Right lobe of liver (tissue), 6 donors: ENCODE measurements around the gene SWI5. TPM values are rescaled to one million over a fixed set of nuclear protein-coding genes. Genes with fewer than 3 reads are reported as not detected.

Source experiments
- ATAC-seq, 4 donors: fragments of 200-7000 bp; cut with Tn5 transposase; one replicate each; pipeline ENCODE4 v1.9.1; 2020; ENCODE audit warnings: mild to moderate bottlenecking in 4 of 4, moderate library complexity in 4 of 4
- DNase-seq, 3 donors: peaks; one replicate each; pipeline ENCODE4 v3.0.0-alpha.2; 2020
- H3K27ac ChIP-seq, 3 donors: fragments of 200-600 bp; one replicate each; pipeline ENCODE4 v1.8.0; 2022
- H3K27me3 ChIP-seq, 2 donors: fragments of 200-600 bp; one replicate each; pipeline ENCODE4 v1.8.0; 2022
- H3K36me3 ChIP-seq, 4 donors: fragments of 200-600 bp; sonication (generic) in 1 of 4; one replicate each; pipeline versions ENCODE4 v1.5.1 to v1.8.0; 2017 to 2022; ENCODE audit warnings: control low read depth in 1 of 4
- H3K4me1 ChIP-seq, 4 donors: fragments of 200-600 bp; sonication (generic) in 1 of 4; one replicate each; pipeline versions ENCODE4 v1.5.1 to v1.8.0; 2017 to 2022; ENCODE audit warnings: control low read depth in 1 of 4
- H3K4me3 ChIP-seq, 3 donors: fragments of 200-600 bp; one replicate each; pipeline ENCODE4 v1.8.0; 2022
- H3K9me3 ChIP-seq, 4 donors: fragments of 200-600 bp; sonication (generic) in 1 of 4; one replicate each; pipeline versions ENCODE4 v1.5.1 to v1.8.0; 2017 to 2022; ENCODE audit warnings: control low read depth in 1 of 4
- POLR2A ChIP-seq: fragments of 450-650 bp; IDR thresholded peaks from one replicate; pipeline ENCODE4 v1.6.1; 2017; ENCODE audit warnings: antibody characterized with exemption, mild to moderate bottlenecking
- WGBS: methylation state at CpG from one replicate; pipeline ENCODE4 v1.1.6; 2018; ENCODE audit warnings: low coverage, low lambda C conversion rate; ENCODE audit not compliant: insufficient coverage; ENCODE audit errors: missing lambda C conversion rate; 5-methylcytosine and 5-hydroxymethylcytosine counted together
- intact Hi-C, 2 donors: fragments of 100-400 bp; cut with DNase I; formaldehyde crosslinking; loops; one replicate each; pipeline versions ENCODE4 v1.11.2 to v1.14.1; 2022
- total RNA-seq, 6 experiments: library from RNA; depleted of rRNA in 2 of 6; stranded (reverse); fragments of >200 nt in 2 of 6; fragmentation: NEBNext Ultra II Directional in 3 of 6; extraction: Animal tissue kit (Norgen Biotek cat#: 25700) in 3 of 6; gene quantifications; one replicate each; pipeline versions ENCODE4 v1.1.0 to v1.2.4, GENCODE V29; 2016 to 2023
- TF ChIP-seq, protein P1 (sequence below), 4 donors: fragments of 200-600 bp in 3 of 4; fragments of 450-650 bp in 1 of 4; IDR thresholded peaks; one replicate each; pipeline versions ENCODE4 v1.5.1 to v1.8.0; 2016 to 2022; ENCODE audit warnings: antibody characterized with exemption in 4 of 4, mild to moderate bottlenecking in 2 of 4
- donor health status: DM: no; HTN: yes; CAD: no.
- donor health status: DM: no; HTN: no; CAD: no.
- donor health status: DM: no; HTN: no; CAD: no.
- donor health status: DM: no; HTN: yes; CAD: no.
- donor health status: DM: no; HTN: yes; CAD: no.

SWI5 gene
- total RNA-seq, 6 experiments from 2014 or later: 10.8 to 17.3 (median 14.3) TPM

DNA sequence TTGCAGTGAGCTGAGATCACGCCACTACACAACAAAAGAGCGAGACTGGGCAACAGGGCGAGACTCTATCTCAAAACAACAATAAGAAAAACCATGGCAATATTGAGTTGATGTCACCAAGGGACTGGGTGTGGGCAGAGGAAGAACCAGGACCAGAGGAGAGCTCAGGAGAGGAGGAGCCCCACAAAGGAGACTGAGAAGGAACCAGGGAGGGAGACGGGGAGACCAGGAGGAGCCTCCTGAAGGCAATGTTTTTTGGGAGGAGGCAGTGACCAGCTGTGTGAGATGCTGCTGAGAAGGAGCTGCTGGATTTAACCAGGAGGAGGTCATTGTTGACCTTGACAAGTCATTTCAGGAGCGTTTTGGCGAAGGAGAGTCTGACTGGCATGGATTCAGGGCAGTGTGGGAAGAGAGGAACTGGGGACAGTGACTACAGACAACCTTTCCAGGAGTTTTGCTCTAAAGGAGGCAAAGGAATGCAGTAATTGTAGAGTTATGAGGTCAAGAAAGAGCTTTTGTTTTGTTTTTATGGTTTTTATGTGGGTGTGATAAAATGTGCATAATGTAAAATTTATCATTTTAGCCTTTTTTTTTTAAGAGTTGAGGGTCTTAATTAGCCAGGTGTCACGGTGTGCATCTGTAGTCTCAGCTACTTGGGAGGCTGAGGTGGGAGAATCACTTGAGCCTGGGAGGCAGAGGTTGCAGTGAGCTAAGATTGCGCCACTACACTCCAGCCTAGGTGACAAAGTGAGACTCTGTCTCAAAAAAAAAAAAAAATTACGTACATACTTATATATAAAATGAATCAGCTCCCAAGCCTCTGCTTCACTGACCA is 28.3 kb downstream of the SWI5 start:
- H3K36me3 ChIP-seq: peaks cover 0 to 9% (median 3%) of the 10 kb centered on the region in 4 donors
- no peak for ATAC-seq
- no peaks in the 10 kb centered on the region for H3K4me1 ChIP-seq
- intact Hi-C loops: no loop called here
- H3K4me3 ChIP-seq: no peak overlapping the region
- no peaks in the 10 kb centered on the region for H3K27me3 ChIP-seq
- no peak for TF ChIP-seq POLR2A
- TF ChIP-seq, protein P1, sequence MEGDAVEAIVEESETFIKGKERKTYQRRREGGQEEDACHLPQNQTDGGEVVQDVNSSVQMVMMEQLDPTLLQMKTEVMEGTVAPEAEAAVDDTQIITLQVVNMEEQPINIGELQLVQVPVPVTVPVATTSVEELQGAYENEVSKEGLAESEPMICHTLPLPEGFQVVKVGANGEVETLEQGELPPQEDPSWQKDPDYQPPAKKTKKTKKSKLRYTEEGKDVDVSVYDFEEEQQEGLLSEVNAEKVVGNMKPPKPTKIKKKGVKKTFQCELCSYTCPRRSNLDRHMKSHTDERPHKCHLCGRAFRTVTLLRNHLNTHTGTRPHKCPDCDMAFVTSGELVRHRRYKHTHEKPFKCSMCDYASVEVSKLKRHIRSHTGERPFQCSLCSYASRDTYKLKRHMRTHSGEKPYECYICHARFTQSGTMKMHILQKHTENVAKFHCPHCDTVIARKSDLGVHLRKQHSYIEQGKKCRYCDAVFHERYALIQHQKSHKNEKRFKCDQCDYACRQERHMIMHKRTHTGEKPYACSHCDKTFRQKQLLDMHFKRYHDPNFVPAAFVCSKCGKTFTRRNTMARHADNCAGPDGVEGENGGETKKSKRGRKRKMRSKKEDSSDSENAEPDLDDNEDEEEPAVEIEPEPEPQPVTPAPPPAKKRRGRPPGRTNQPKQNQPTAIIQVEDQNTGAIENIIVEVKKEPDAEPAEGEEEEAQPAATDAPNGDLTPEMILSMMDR (IDR thresholded peaks at IDR 0.05): no peak
- DNase-seq: no peak
- no peak overlapping the region for H3K27ac ChIP-seq
- 88% methylated on average over 9 of the region's 9 CpGs for WGBS
- H3K9me3 ChIP-seq: no peaks in the 10 kb centered on the region

DNA sequence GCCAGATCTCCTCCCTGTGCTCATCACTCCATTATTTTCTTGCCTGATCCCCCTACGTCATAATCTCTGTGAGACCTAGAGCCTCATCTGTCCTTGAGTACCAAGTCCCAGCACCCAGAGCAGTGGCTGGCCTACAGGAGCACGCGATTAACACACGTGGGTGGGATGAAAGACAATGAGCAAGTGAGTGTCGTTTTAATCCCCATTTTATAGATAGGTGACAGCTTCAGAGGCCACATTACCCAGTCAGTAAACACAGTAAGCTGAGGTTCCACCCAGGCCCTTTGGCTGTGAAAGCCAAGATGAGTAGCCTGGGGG is 28.9 kb downstream of the SWI5 start:
- intact Hi-C loops: no loop called here
- 70% methylated on average over 5 of the region's 5 CpGs for WGBS

DNA sequence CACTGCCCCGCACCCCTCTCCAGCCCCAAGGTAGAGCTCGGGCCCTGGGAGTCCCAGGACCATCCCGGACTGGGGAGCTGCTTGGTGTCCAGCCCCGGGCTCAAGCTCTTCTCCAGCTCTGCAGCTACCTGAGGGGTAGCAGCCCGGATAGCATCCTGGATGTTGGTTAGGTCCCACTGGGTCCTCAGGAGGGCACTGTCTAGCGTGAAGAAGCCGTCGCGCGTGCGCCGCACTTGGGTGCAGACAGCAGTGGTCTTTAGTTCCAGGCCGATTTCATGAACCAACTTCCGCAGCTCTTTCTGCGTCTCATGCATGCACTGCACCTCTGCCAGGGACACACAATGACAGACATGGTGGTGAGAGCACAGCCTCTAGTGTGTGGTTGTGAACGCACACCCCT is 33.5 kb downstream of the SWI5 start:
- H3K27ac ChIP-seq: peak overlapping the region in 1 of 3 donors; percentile 55
- H3K4me3 ChIP-seq: no peak overlapping the region
- ATAC-seq: no peak
- H3K36me3 ChIP-seq: peaks cover 0 to 28% (median 11%) of the 10 kb centered on the region in 4 donors
- H3K9me3 ChIP-seq: no peaks in the 10 kb centered on the region
- H3K27me3 ChIP-seq: no peaks in the 10 kb centered on the region
- 93% methylated on average over 3 of the region's 16 CpGs for WGBS
- H3K4me1 ChIP-seq: peaks cover 0 to 19% (median 6%) of the 10 kb centered on the region in 4 donors
- TF ChIP-seq, protein P1 (IDR thresholded peaks at IDR 0.05): no peak
- no peak for TF ChIP-seq POLR2A
- intact Hi-C loops: no loop called here
- DNase-seq: no peak

More for the DNA sequence above, 28.9 kb downstream of the SWI5 start:
- ATAC-seq (no peak), DNase-seq (no peak)
- peaks cover 0 to 14% (median 5%) of the 10 kb centered on the region in 4 donors for H3K36me3 ChIP-seq
- TF ChIP-seq POLR2A: no peak
- no peak overlapping the region for H3K4me3 ChIP-seq
- H3K27me3 ChIP-seq: no peaks in the 10 kb centered on the region
- H3K27ac ChIP-seq: no peak overlapping the region
- H3K9me3 ChIP-seq: no peaks in the 10 kb centered on the region
- H3K4me1 ChIP-seq: peaks cover 0 to 4% (median 0%) of the 10 kb centered on the region in 4 donors

DNA sequence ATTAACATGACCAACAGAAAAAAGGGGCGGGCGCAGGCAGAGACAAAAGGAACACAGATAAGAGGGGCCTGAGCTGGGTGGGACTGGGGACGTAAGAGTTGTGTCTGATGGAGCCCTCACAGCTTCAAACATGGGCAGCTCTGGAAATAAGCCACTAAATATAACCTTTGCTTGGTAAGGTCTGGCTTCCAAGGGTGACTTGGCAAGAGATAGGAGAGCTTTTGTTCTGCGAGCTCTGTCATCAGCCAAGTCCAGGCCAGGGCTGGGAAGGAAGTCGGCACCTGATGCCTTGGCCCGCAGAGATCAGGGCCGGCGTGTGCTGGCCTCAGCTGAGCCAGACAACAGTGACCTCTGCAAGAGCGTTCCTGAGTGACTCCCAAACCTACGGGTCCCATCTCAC is 34.4 kb downstream of the SWI5 start:
- Histone ChIP-seq H3K4me1 (peaks cover 0 to 19% (median 6%) of the 10 kb centered on the region in 4 donors), H3K9me3 (no peaks in the 10 kb centered on the region), H3K36me3 (peaks cover 0 to 35% (median 13%) of the 10 kb centered on the region in 4 donors), H3K4me3 (no peak overlapping the region), H3K27me3 (no peaks in the 10 kb centered on the region), H3K27ac (peak overlapping the region in 1 of 3 donors; percentile 55)
- intact Hi-C loops: no loop called here
- TF ChIP-seq POLR2A: no peak
- TF ChIP-seq, protein P1 (IDR thresholded peaks at IDR 0.05): no peak
- peak; percentile 87 to 94 (median 92) for ATAC-seq
- WGBS: 45% methylated on average over 3 of the region's 10 CpGs
- DNase-seq: peak; percentile 61 to 82 (median 81)

GRCh38 chr9:128314697-128315096 is 38.6 kb downstream of the SWI5 start:
- Histone ChIP-seq H3K36me3 (peaks cover 0 to 47% (median 16%) of the 10 kb centered on the region in 4 donors), H3K27ac (no peak overlapping the region), H3K4me3 (no peak overlapping the region), H3K27me3 (no peaks in the 10 kb centered on the region), H3K4me1 (peaks cover 0 to 18% (median 6%) of the 10 kb centered on the region in 4 donors), H3K9me3 (no peaks in the 10 kb centered on the region)
- TF ChIP-seq, protein P1 (IDR thresholded peaks at IDR 0.05): no peak
- TF ChIP-seq POLR2A: no peak
- no peak for DNase-seq
- intact Hi-C loops: no loop called here
- no peak for ATAC-seq
- 100% methylated on average over 2 of the region's 4 CpGs for WGBS
